Smooth muscle cell (in vitro differentiated cells): Measurements from ENCODE around the gene GPR15. TPM values are rescaled to one million over a fixed set of nuclear protein-coding genes. Genes with fewer than 3 reads are reported as not detected.

ENCODE experiments used
- DNase-seq: peaks from one replicate; lab custom pipeline; 2025; ENCODE audit not compliant: unreplicated experiment; lab: John Stamatoyannopoulos, UW
- H2AFZ ChIP-seq: fragments of 200-600 bp; sonication (generic); 2 replicates; pipeline ENCODE4 v1.6.0; 2016; ENCODE audit warnings: antibody characterized with exemption, low read depth, mild to moderate bottlenecking
- H3F3A ChIP-seq: fragments of 200-600 bp; sonication (generic); 2 replicates; pipeline ENCODE4 v1.6.0; 2017; ENCODE audit warnings: antibody characterized with exemption, low read depth
- H3K27ac ChIP-seq: fragments of 200-600 bp; sonication (generic); 2 replicates; pipeline ENCODE4 v1.5.1; 2016; ENCODE audit warnings: low read depth, mild to moderate bottlenecking
- H3K27me3 ChIP-seq: fragments of 200-600 bp; sonication (generic); 2 replicates; pipeline ENCODE4 v1.6.1; 2016; ENCODE audit warnings: low read depth, mild to moderate bottlenecking
- H3K36me3 ChIP-seq: fragments of 200-600 bp; sonication (generic); 2 replicates; pipeline ENCODE4 v1.5.1; 2016; ENCODE audit warnings: low read depth
- H3K4me1 ChIP-seq: fragments of 200-600 bp; sonication (generic); 2 replicates; pipeline ENCODE4 v1.5.1; 2016; ENCODE audit warnings: low read depth
- H3K4me2 ChIP-seq: fragments of 200-600 bp; sonication (generic); 2 replicates; pipeline ENCODE4 v1.6.0; 2016; ENCODE audit warnings: mild to moderate bottlenecking
- H3K4me3 ChIP-seq: fragments of 200-600 bp; sonication (generic); 2 replicates; pipeline ENCODE4 v1.5.1; 2016; ENCODE audit warnings: mild to moderate bottlenecking
- H3K79me2 ChIP-seq: fragments of 200-600 bp; sonication (generic); 2 replicates; pipeline ENCODE4 v1.6.0; 2016; ENCODE audit warnings: low read depth, mild to moderate bottlenecking
- H3K9ac ChIP-seq: fragments of 200-600 bp; sonication (generic); 2 replicates; pipeline ENCODE4 v1.6.0; 2016; ENCODE audit warnings: low read depth
- H3K9me3 ChIP-seq: fragments of 200-600 bp; sonication (generic); replicated peaks from 2 replicates; pipeline ENCODE4 v1.5.1; 2016; ENCODE audit warnings: low read depth
- H4K20me1 ChIP-seq: fragments of 200-600 bp; sonication (generic); 2 replicates; pipeline ENCODE4 v1.6.0; 2016; ENCODE audit warnings: low read depth
- CTCF ChIP-seq: fragments of 200-600 bp; sonication (generic); IDR thresholded peaks from 2 replicates; pipeline ENCODE4 v1.5.1; 2017; ENCODE audit warnings: borderline replicate concordance, mild to moderate bottlenecking, antibody characterized with exemption; ENCODE audit not compliant: insufficient read depth, poor library complexity, severe bottlenecking
- WGBS: methylation state at CpG from one replicate; pipeline ENCODE4 v1.1.7; 2016; ENCODE audit warnings: low lambda C conversion rate; 5-methylcytosine and 5-hydroxymethylcytosine counted together
- polyA plus RNA-seq: library from polyadenylated mRNA; unstranded; fragments of >200 nt; fragmentation: Nextera tagmentation; extraction: Ambion mirVana; gene quantifications from 2 replicates; pipeline ENCODE4 v1.2.1, GENCODE V29; 2016
- total RNA-seq: library from RNA; depleted of rRNA; stranded (reverse); fragments of >200 nt; gene quantifications from 2 replicates; pipeline ENCODE4 v1.2.3, GENCODE V29; 2014

GPR15 gene
- total RNA-seq (not detected in 2 replicates), polyA plus RNA-seq (not detected in 2 replicates)

GRCh38 chr3:98531622-98532274 lies at the start of gene GPR15:
Gene GPR15, plus strand, starts transcription at chr3:98531978. Its CDS starts 56 bp downstream, at chr3:98532034.
- Histone ChIP-seq H3K9ac (no peak within 1 kb of the TSS), H3K27me3 (no peaks in the 10 kb centered on the region), H3K4me1 (peaks cover 14% of the 10 kb centered on the region), H3K4me3 (no peak within 1 kb of the TSS), H3K9me3 (no peaks in the 10 kb centered on the region), H2AFZ (no peak within 1 kb of the TSS), H4K20me1 (no peaks in the 10 kb centered on the region), H3F3A (no peaks in the 10 kb centered on the region), H3K4me2 (no peak within 1 kb of the TSS), H3K27ac (no peak within 1 kb of the TSS), H3K79me2 (no peaks in the 10 kb centered on the region), H3K36me3 (no peaks in the 10 kb centered on the region)
- no peak for DNase-seq
- no peak for TF ChIP-seq CTCF
- 90% methylated on average over 7 of the region's 7 CpGs for WGBS

GRCh38 chr3:98482717-98483482 lies 48.9 kb upstream of the GPR15 start:
- no peak for DNase-seq
- no peak overlapping the region for H3K9ac ChIP-seq
- H3F3A ChIP-seq: no peaks in the 10 kb centered on the region
- H2AFZ ChIP-seq: no peak overlapping the region
- TF ChIP-seq CTCF: no peak
- no peaks in the 10 kb centered on the region for H3K9me3 ChIP-seq
- no peaks in the 10 kb centered on the region for H3K4me1 ChIP-seq
- H3K36me3 ChIP-seq: no peaks in the 10 kb centered on the region
- H4K20me1 ChIP-seq: no peaks in the 10 kb centered on the region
- no peak overlapping the region for H3K4me3 ChIP-seq
- 48% methylated on average over 3 of the region's 3 CpGs for WGBS
- H3K4me2 ChIP-seq: no peak overlapping the region
- peak overlapping the region; percentile 47 for H3K27ac ChIP-seq
- H3K79me2 ChIP-seq: no peaks in the 10 kb centered on the region
- H3K27me3 ChIP-seq: no peaks in the 10 kb centered on the region

GRCh38 chr3:98483626-98484025 lies 48.2 kb upstream of the GPR15 start:
- no peak overlapping the region for H2AFZ ChIP-seq
- H3K27ac ChIP-seq: peak overlapping the region; percentile 47
- WGBS: 78% methylated on average over 3 of the region's 3 CpGs
- no peaks in the 10 kb centered on the region for H3K79me2 ChIP-seq
- H3K9me3 ChIP-seq: no peaks in the 10 kb centered on the region
- H3K4me3 ChIP-seq: no peak overlapping the region
- no peaks in the 10 kb centered on the region for H4K20me1 ChIP-seq
- H3F3A ChIP-seq: no peaks in the 10 kb centered on the region
- H3K27me3 ChIP-seq: no peaks in the 10 kb centered on the region
- H3K4me1 ChIP-seq: no peaks in the 10 kb centered on the region
- H3K36me3 ChIP-seq: no peaks in the 10 kb centered on the region
- DNase-seq: no peak
- no peak overlapping the region for H3K9ac ChIP-seq
- TF ChIP-seq CTCF: no peak
- H3K4me2 ChIP-seq: no peak overlapping the region
